ENCODE results near the gene PXDC1.

Gene PXDC1, protein sequence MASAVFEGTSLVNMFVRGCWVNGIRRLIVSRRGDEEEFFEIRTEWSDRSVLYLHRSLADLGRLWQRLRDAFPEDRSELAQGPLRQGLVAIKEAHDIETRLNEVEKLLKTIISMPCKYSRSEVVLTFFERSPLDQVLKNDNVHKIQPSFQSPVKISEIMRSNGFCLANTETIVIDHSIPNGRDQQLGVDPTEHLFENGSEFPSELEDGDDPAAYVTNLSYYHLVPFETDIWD

DNA sequence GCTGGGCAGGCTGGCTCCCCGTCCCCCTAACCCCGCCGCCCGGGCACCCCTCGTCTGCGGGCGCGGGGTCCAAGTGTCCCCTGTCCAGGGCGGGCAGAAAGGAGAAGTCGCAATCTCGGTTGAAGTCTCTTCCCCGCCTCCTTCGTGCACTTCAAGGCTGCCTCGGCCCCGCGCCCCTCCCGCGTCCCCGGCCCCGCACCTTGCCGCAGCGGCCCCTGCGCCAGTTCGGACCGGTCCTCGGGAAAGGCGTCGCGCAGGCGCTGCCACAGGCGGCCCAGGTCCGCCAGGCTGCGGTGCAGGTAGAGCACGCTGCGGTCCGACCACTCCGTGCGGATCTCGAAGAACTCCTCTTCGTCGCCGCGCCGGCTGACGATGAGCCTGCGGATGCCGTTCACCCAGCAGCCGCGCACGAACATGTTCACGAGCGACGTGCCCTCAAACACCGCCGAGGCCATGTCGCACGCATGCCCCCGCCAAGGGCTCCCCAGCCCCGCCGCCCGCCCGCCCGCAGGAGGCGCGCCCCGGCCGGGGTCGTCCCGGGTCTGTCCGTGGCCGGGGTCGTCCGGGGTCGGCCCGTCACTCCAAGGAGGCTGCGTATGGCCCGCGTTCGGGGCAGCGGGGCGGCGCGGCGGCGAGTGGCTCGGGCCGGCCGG lies at the start of gene PXDC1:
Gene PXDC1, minus strand, starts transcription at position 637 of the 653 bp plus-strand sequence. Its CDS starts 182 bp downstream, at position 455.
- peak in 1 of 51 donors; percentile 40 for DNase-seq

DNA sequence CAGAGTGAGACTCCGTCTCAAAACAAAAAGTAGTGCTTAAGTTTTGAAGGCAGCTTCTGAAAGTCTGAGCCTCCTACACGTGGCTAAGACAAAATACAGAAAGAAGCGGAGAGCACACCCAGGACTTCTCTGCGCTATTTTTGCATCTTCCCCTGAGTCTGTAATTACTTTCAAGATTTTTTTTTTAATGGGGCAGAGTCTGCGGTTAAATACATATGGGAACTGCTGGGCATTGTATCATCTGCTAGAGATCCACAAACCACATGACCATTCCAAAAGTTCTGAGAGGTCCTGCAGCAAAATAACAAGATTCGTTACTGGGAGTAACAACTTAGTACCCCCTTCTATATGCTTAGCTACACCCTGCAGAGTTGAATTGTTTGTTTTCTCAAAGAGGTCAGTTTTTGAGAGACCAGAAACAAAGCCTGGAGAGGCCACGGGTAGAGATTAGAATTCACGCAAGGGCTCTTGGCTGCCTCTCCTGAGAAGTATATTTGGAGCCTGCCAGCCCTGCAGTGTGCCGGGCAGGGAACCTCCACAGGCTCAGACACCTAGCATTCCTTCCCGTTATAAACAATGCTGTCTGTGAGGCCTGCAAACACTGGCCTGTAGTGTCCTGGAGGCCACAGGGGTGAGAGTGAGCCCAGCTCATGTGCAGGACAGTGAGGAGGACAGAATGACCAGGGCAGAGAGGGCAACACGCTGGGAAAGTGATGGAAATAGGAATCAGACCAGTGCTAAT lies 49.5 kb upstream of the PXDC1 start:
- no peak for DNase-seq

DNA sequence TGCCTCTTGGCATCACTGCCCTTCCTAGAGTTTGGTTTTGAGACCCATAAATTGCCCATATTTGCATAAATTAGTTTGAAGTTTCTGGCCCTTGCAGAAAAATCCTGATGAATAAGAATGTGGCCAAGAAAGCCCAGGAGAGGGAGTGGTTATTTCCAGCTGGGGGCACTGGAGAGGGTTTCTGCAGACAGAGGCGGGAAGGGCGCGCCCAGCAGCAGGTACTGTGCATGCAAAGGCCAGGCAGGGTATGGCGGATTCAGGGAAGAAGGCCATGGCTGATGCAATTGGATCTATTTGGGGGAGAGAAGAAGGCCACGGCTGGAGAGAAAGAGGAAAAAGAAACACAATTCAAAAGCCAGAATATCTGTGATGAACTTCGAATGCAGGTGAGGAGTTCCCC lies 48.2 kb upstream of the PXDC1 start:
- DNase-seq, result no peak

DNA sequence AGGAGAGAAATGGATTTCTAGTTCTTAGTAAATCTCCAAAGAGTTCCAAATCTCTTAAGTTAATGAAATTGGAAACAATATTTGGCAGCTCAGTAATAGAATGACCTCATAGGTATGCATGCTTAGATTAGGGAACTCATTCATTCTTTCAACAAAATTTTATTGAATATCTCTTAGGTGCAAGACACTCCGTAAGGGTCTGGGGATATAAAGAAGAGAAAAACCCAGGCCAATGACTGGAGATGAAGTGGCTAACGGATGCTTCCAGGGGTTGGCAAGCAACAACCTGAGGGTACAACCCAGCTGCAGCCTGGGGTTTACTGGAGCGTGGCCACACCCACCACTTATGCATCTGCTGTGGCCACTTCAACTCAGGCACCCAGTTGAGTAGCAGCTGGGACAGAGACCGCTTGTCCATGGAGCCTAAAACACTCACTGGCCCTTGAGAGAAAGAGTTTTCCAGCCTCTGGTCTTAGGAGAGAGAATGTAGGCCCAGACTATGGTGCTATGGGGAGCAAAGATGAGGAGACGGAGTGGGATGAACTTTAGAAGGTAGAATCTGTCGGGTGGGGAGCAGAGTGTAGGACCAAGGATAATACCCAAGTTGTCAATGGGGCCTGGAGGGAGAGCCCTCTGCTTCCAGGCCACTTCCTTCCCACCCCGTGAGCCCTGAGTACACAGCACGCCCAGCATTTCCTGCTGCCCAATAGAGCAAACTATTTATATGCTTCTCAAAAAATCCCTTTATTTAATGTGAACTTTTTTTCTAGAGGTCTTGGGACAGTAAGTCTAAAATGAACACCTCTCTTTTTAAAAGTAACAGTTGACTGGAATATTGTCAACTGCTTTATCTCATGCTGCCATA lies 46.8 kb upstream of the PXDC1 start:
- DNase-seq, result no peak

DNA sequence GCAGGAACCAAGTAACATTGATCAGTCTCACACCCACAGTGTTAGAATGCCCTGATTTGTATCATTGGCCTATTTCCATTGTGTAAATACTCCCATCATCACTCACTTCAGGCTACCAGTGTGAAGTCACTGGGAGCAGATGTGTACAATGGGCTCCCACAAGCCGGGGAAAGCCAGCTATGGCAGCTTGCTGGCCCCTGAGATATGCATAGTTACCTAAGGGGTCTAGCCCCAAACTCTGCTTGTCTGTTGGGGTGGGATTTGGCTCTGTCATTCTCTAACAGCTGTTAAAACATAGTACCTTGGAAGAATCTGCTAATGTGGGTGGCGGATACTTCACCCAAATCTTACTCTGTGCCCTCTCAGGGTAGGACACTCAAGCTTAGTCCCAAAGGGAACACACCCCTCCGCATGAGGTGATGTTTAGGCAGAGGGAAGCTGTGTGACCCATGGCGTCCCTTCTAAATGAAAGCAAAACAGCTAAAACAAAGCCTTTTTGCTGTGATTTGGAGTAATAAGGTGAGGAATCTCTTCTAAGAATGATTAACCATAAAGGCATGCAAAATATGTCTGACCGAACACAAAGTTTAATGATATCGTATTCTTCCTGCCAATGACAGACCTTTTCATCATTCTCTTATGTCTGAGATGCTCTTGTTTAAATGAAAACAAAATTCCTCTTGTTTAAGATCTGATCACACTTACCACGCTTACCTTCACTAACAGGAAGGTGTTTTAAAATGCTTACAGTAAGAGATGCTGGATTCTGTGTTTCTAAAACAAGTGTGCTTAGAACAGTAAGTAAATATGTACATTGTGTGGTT lies 45.9 kb upstream of the PXDC1 start:
- no peak for DNase-seq

DNA sequence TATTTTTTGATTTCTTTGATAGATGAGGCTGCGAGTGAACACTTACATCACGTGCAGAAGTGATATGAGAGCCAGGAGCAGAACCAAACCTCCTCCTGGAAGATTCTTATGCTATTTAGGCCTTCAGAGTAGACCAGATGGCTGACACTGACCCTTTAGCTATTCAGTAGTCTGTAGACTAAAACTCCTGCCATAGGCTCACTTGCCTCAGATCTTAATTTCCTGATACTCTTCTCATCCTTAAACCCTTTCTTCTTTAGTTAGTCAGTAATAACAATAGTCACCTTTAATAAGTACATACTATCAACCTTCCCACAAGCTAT lies 45.2 kb upstream of the PXDC1 start:
- no peak for DNase-seq

DNA sequence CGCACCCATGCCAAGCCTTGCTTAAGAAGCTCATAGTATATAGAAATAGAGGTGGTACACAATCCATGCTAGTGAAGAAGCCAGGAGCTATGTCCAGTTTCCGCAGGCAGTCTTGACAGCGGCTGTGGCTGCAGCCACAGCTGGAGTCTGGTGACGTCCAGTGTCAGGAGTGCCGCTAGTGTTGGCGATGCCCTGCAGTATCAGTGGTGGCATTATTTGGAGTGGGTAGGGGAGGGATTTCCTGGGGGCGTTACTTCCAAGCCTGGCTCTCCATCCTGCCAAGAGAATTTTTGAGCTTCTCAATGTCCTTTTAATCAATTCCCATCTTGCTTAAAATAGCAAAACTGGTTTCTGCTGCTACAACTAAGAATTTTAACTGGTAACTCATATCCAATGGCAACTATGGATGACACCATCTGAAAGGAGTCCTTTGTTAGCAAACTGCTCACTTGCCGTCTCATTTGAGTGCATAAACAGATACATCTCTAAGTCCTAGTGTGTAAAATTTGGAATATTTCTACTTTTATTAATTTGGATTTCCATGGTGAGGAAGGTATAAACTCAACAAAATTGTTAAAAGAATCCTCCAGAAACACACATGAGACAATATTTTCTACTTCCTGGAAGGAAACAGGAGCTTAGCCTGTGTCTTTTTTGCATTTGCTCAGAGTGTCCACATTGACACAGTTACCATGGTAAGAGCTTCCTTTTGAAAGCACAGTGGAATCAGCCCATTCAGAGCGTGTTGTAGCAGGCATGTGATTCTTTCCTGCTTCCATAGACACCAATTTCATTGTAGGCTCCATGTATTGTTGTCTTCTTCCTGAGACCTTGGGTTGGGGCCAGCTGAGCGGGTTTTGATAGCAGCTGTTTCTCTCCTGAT lies 44.6 kb upstream of the PXDC1 start:
- DNase-seq, result peak in 35 of 51 donors; percentile 7 to 80 (median 48)

DNA sequence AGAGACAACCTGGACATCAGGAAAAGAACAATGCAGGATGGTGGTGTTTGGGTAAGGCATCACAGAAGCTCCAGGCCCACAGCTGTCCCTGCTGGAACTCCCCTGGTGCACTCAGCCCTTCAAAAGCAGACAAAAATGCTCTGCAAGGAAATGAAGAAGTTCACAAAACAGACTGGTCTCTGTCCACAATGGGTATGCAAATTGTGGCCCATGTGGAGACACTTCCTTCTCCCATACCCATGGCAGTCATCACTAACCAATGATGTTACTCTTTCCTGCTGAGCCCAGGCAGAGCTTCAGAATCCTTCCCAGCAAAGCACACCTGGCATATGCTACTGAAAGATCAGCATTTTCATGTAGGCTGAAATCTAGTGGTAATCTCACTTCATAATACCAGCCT lies 42.6 kb upstream of the PXDC1 start:
- no peak for DNase-seq

DNA sequence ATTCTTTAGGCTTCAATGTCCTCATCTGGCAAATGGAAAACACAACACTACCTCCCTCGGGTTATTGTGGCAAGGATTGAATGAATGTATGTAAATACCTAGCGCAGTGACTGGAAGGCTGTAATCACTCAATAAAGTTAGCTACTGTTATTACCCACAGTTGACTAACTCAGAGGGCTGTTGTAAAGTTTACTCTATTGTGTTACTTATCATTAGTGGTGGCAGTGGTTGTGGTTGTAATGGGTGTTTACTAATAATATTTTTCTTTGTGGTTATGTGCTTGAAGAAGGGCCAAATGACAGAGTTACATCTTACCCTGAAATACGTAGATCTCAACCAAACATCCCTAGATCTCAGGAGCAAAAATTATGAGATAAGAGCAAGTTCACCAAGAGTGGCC lies 42.0 kb upstream of the PXDC1 start:
- no peak for DNase-seq

DNA sequence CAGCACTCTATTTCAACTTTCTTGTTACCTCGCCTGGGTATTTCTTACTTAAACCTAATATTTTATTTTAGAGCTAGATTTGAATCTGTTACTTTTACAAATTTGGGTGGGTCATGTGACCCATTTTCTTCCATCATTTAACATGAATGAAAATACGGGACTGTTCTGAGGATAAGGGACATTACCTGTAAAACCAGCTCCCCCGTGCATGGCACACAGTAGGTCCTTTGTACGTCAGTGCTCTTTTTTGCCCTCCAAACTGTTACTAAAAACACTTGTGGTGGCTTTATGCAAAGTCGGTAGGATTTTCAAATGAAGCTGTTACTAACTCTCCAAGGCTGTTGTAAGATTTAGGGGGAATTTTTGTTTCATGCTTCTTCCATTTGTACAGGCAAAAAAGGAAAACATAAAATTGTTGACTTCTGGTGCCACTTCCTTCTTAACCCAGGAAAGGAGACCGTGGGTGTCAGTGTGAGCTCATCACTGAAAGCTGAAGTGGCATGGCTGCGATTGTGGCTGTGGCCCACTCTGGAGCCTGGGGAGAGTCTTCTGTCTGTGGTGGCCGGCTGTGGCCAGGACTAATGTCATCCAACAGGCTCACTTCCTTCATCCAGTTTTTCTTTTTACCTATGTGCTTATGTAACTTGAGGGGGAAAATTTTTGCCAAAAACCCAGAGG lies 40.2 kb upstream of the PXDC1 start:
- peak in 1 of 51 donors; percentile 20 for DNase-seq

DNA sequence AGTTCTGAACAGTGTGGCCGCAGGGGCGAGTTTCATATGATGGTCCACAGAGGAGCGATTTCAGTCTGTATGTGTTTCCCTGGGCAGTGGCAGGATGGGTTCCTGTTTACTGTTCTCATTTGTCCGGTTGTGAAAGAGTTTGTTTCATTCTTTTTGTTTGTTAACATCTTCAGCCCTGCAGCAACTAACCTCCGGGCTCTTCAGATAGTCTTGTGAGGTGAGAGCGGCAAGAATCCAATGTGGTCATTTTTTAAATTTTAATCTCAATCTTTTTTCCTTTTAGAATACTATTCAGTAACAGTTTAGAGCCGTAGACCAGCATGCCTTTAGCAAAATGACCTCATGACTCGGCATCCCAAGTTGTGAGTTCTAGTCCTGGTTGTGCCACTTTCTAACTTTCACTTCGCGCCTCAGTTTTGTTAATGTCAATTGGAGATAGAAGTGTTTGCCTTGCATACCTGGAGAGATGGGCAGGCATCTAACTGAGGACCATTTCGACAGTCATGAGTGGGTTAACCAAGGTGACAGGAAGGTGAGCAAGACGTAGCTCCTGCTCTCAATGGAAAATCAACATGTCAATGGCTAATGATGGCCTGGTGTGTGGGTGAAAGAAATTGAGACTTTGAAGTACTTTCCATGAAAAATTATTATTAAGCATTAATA lies 38.5 kb upstream of the PXDC1 start:
- DNase-seq, result no peak

DNA sequence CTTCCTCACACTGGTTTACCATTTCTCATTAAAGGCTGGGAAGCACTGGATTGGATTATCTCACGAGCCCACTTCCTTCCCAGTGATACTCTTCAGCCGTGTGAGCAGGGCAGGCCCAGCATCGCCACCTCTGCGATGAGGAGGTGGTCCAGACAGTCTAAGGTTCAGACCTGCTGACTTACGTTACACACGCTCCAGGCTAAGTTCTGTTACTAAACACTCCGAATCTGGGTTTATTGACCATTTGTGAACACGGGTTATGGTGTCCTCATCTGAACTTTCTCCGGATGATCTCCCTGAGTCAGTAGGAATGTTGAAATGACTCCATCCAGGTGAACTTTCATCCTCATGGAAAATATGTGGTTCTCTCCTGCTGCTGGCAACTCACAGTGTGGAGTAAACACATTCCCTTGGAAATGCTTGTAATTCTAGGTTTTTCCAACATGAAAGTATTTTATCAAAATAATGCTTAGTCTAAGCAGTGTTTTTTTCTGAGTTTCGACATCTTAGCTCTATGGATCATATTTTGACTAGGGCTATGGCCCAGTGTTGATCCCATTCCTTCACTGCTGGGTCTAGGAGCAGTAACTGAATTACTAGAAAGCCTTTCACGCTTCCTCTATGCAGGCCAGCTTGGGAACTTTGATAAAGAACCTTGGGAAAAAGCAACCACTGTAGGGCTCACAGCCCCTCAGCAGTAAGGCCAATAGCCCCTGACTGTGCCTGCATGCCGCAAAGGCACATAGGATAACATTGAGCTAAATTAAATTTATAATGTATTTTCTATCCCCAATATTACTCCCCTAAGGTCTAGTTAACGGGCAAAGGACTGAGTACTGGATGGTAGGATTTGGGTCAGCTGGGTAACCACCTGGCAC lies 37.7 kb upstream of the PXDC1 start:
- DNase-seq, result no peak

DNA sequence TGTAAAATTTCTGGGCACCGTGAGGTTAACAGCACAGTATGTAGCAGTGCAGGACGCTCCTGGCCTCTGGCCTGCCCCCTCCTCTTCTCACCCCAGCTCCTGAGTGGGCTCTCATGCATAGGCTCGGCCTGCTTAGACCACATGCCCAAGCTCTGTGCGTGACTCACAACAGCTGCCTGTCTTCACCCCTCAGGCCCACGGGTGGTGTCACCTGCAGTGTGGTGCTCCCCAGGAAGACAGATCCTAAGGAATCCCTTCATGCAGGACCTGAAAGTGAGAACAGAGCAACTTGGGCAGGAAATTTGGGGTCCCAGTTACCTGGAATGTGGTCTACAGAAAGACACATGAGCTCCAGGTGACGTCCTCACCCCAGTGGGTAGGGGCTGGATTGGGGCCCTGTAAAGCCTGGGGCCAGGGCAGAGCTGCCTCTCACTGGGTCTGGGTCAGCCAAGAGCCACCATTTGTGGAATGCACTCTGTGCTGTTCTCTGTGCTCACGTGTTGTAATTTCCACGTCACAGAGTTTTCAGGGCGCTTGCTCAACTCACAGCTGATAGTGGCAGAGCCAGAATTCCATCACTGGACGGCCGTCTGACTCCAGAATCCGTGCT lies 37.0 kb upstream of the PXDC1 start:
- DNase-seq, result no peak

DNA sequence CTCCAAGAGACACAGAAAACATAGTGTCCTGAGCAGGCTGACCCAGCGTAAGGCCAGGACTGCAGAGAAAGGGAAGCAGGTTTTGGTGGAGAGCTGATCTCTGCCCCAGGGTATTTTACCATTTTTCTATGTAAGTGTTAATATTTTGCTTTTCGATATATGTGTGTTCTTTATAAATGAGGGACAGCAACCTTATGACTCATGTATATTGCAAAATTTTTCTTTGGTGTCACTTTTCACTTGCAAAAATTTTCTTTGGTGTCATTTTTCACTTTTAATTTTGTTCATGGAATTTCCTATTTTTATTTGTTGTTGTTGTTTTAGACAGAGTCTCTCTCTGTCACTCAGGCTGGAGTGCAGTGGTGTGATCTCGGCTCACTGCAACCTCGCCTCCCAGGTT lies 34.6 kb upstream of the PXDC1 start:
- DNase-seq, result no peak

DNA sequence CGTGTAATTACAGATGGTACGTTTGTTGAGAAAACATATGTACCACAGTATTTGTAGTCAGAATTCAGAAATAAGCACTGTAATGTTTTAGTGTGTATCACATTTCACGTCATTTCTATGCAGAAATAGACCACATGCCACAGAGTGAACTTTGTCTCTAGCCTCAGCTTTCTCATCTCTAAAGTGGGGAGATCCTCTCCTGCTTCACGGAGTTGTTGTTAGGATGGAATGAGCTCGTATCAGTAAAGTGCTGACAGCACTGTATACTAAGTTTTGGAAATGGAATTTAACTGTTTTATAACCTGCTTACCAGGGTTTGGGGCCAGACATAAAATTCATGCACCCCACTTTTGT lies 34.2 kb upstream of the PXDC1 start:
- no peak for DNase-seq

DNA sequence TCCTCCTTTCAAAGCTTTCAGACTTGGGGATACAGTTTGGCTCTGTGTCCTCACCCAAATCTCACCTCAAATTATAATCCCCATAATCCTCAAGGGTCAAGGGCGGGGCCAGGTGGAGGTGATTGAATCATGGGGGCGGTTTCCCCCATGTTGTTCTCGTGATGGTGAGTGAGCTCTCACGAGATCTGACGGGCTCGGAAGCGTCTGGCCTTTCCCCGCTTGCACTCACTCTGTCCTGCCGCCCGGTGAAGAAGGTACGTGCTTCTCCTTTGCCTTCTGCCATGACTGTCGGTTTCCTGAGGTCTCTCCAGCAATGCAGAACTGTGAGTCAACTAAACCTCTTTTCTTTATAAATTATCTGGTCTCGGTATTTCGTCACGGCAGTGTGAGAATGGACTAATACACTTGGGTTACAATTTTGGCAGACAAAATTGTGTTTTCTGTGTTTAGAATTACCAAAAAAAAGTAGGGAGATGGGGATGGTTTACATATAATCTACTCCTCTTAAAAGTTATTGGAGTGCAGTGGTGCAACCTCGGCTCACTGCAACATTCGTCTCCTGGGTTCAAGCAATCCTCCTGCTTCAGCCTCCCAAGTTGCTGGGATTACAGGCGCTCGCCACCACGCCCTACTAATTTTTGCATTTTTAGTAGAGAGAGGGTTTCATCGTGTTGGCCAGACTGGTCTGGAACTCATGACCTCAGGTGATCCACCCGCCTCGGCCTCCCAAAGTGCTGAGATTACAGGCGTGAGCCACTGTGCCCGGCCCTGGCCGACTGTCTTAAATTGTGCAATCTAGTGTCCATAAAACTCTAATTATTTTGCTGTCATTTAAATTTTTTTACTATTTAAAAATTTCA lies 33.6 kb upstream of the PXDC1 start:
- DNase-seq, result no peak
